22Rv1 (cell line): Measurements from ENCODE around the gene DNLZ.
"Not testable (repeated sequence)": the region's sequence is repeated elsewhere in the genome, so short reads cannot be mapped to it uniquely, and the experiment has no call there.

ENCODE experiments used
- CTCF ChIP-seq: fragments of 450-650 bp; IDR thresholded peaks from 2 replicates; pipeline ENCODE4 v1.5.1; 2017; ENCODE audit warnings: mild to moderate bottlenecking
- ZFX ChIP-seq: fragments of 450-650 bp; IDR thresholded peaks from 2 replicates; pipeline ENCODE4 v1.6.1; 2017; ENCODE audit warnings: antibody characterized with exemption, borderline replicate concordance

- not testable (repeated sequence) for TF ChIP-seq CTCF, ZFX
These were observed 44.3 kb downstream of the DNLZ start for GRCh38 chr9:136319244-136319643.
